Testis (tissue), 3 donors: ENCODE results near the gene GPC3. TPM values are rescaled to one million over a fixed set of nuclear protein-coding genes. Genes with fewer than 3 reads are reported as not detected.

ENCODE experiments used
- DNase-seq: peaks from one replicate; pipeline ENCODE4 v3.0.0-alpha.2; 2019
- H3K27ac ChIP-seq, 2 donors: fragments of 200-600 bp; sonication (generic); one replicate each; pipeline ENCODE4 v1.5.1; 2019
- H3K27me3 ChIP-seq: fragments of 200-600 bp; sonication (generic); one replicate; pipeline ENCODE4 v1.5.1; 2019
- H3K36me3 ChIP-seq: fragments of 200-600 bp; sonication (generic); one replicate; pipeline ENCODE4 v1.5.1; 2017; ENCODE audit warnings: low read depth; ENCODE audit errors: missing control alignments
- H3K4me1 ChIP-seq: fragments of 200-600 bp; sonication (generic); one replicate; pipeline ENCODE4 v1.5.1; 2019
- H3K4me3 ChIP-seq, 2 donors: fragments of 200-600 bp; sonication (generic); one replicate each; pipeline ENCODE4 v1.5.1; 2017 to 2019
- H3K9me3 ChIP-seq: fragments of 200-600 bp; sonication (generic); one replicate; pipeline ENCODE4 v1.5.1; 2017
- POLR2A ChIP-seq: fragments of 450-650 bp; IDR thresholded peaks from one replicate; pipeline ENCODE4 v1.6.1; 2017; ENCODE audit warnings: antibody characterized with exemption, mild to moderate bottlenecking, moderate library complexity
- WGBS, 2 donors: methylation state at CpG; one replicate each; pipeline ENCODE4 v1.1.5; 2018; 5-methylcytosine and 5-hydroxymethylcytosine counted together
- intact Hi-C: fragments of 100-400 bp; cut with DNase I; formaldehyde crosslinking; loops from one replicate; pipeline ENCODE4 v1.15.1; 2023; ENCODE audit warnings: low total_unique reads
- polyA plus RNA-seq: library from polyadenylated mRNA; stranded (reverse); fragments of 350-450 nt; fragmentation: Illumina TruSeq; extraction: RNeasy Lipid Tissue Mini Kit (QIAGEN cat#74804); gene quantifications from one replicate; pipeline ENCODE4 v1.2.3, GENCODE V29; 2014; ENCODE audit warnings: low read depth, low replicate concordance; ENCODE audit not compliant: insufficient read depth
- total RNA-seq, 2 donors: library from RNA; depleted of rRNA; stranded (reverse); fragments of >200 nt; gene quantifications; one replicate each; pipeline ENCODE4 v1.2.3, GENCODE V29; 2016
- TF ChIP-seq, protein P1 (sequence below), 3 experiments: fragments of 450-650 bp in 2 of 3; fragments of 200-600 bp in 1 of 3; sonication (generic) in 1 of 3; IDR thresholded peaks; one replicate each; pipeline ENCODE4 v1.5.1; 2016 to 2019; ENCODE audit warnings: antibody characterized with exemption in 3 of 3, mild to moderate bottlenecking in 2 of 3, moderate library complexity in 1 of 3

Gene GPC3
- total and polyA plus RNA-seq, 3 donors from 2014 or later: 4.9 to 12.9 (median 5.4) TPM

DNA sequence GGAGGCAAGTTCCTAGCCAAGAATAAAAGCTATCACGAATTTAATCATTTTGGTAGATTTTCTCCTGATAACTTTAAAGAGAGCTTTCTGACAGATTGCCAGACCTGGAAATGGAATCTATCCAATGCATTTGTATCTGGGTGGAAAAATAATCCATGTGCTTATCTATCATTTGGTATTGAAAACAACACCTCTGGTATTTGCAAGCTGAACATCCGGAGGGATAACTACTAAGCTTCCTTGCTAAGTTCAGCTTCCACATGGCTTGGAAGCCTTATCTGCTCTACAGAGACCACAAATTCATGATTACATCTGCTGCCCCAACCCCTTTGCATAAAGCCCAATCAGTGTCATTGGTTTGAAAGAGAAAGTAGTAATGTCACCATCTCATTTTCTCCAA, 230.7 kb downstream of the GPC3 start:
- intact Hi-C loops: no loop called here
- Histone ChIP-seq H3K27ac (no peak overlapping the region), H3K27me3 (no peaks in the 10 kb centered on the region), H3K36me3 (no peaks in the 10 kb centered on the region), H3K4me1 (no peaks in the 10 kb centered on the region), H3K4me3 (no peak overlapping the region), H3K9me3 (no peaks in the 10 kb centered on the region)
- 79 to 84% methylated on average over 2 of the region's 2 CpGs for WGBS, 2 donors
- no peak for DNase-seq
- no peak for TF ChIP-seq POLR2A
- TF ChIP-seq, protein P1, sequence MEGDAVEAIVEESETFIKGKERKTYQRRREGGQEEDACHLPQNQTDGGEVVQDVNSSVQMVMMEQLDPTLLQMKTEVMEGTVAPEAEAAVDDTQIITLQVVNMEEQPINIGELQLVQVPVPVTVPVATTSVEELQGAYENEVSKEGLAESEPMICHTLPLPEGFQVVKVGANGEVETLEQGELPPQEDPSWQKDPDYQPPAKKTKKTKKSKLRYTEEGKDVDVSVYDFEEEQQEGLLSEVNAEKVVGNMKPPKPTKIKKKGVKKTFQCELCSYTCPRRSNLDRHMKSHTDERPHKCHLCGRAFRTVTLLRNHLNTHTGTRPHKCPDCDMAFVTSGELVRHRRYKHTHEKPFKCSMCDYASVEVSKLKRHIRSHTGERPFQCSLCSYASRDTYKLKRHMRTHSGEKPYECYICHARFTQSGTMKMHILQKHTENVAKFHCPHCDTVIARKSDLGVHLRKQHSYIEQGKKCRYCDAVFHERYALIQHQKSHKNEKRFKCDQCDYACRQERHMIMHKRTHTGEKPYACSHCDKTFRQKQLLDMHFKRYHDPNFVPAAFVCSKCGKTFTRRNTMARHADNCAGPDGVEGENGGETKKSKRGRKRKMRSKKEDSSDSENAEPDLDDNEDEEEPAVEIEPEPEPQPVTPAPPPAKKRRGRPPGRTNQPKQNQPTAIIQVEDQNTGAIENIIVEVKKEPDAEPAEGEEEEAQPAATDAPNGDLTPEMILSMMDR (IDR thresholded peaks at IDR 0.05): no peak

DNA sequence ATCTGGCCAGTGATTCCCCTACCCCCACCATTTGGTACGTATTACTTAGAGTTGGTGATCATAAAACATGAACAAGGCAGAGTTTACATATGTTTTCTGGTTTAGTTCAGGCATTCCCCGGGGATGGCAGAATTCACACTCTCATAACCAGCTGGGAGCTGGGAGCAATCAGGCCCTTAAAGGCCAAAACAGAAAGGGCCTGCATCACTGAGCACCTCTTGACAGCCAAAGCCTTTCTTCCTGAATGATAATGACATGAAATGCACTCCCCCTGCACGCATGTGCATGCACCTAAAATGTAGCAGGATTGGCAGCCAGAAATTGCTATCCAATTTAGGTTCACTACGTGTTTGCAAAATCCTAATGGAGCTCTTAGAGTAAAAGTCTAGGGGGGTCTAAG, 235.4 kb downstream of the GPC3 start:
- no peaks in the 10 kb centered on the region for H3K27me3 ChIP-seq
- no peak overlapping the region for H3K4me3 ChIP-seq
- TF ChIP-seq, protein P1 (IDR thresholded peaks at IDR 0.05): no peak
- no peak for TF ChIP-seq POLR2A
- no peak overlapping the region for H3K27ac ChIP-seq
- H3K9me3 ChIP-seq: no peaks in the 10 kb centered on the region
- DNase-seq: no peak
- WGBS, 2 donors: 66 to 79% methylated on average over 3 to 4 of the region's 4 CpGs
- no peaks in the 10 kb centered on the region for H3K36me3 ChIP-seq
- no peaks in the 10 kb centered on the region for H3K4me1 ChIP-seq
- intact Hi-C loops: no loop called here

DNA sequence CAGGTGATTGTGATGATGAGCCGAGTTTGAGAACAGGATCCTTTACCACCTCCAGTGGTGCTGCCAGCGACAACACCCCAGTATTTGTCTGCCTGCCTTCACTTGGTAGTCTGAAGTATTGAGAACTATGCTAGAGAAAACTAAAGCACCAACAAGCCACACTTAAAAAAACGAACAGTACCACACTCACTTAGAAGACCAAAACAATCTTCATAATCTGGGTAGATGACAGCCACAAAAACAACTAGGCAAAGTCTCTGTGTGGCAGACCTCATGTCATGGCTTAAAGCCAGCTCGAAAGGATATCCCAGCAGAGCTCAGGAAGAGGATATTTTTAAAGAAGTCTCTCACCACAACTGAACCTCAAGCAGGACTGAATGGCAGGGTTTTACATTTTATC, 236.0 kb downstream of the GPC3 start:
- no peaks in the 10 kb centered on the region for H3K27me3 ChIP-seq
- no peak for DNase-seq
- no peaks in the 10 kb centered on the region for H3K9me3 ChIP-seq
- no peak for TF ChIP-seq POLR2A
- TF ChIP-seq, protein P1 (IDR thresholded peaks at IDR 0.05): no peak
- intact Hi-C loops: no loop called here
- 45 to 74% methylated on average over 2 to 4 of the region's 4 CpGs for WGBS, 2 donors
- no peaks in the 10 kb centered on the region for H3K4me1 ChIP-seq
- H3K4me3 ChIP-seq: no peak overlapping the region
- H3K36me3 ChIP-seq: no peaks in the 10 kb centered on the region
- H3K27ac ChIP-seq: no peak overlapping the region

DNA sequence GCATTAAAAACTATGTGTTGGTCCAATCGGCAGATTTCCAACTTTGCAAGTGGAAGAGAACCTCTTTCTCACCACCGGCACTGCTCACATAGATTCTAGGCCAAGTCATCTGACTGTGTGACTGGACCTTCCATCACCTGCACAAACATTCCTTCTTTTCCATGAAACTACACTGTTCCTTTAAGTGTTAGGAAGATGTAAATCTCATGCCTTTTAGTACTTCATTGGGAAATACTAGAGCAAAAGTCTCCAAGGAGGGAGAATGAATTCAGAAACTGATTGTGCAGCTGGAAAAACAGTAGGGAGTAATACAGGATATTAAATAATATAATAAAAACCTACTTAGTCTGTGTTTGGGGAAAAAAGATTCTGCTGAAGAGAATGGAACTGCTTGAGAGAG, 238.2 kb downstream of the GPC3 start:
- 14 to 34% methylated on average over 1 to 2 of the region's 2 CpGs for WGBS, 2 donors
- intact Hi-C loops: no loop called here
- Histone ChIP-seq H3K27me3 (no peaks in the 10 kb centered on the region), H3K4me3 (no peak overlapping the region), H3K36me3 (no peaks in the 10 kb centered on the region), H3K9me3 (no peaks in the 10 kb centered on the region), H3K27ac (no peak overlapping the region), H3K4me1 (no peaks in the 10 kb centered on the region)
- TF ChIP-seq POLR2A: no peak
- TF ChIP-seq, protein P1 (IDR thresholded peaks at IDR 0.05): no peak
- no peak for DNase-seq

DNA sequence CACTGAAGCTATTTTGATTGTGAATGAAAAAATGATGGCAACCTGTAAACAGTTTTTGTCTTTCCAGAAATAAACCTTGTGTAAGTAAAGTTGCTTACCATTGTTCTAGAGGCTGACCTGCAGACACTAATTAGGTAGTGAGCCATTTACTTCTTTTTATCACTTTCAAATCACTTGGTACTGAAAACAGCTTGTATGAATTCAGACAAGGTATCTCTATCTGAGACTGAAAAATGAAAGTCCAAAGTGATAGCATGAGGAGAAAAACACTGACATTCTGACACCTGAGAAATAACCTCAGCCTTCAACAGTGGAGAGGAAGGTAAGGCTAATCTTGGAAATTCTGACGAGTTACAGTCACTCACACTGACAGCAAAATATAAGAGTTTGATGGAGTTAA, 238.8 kb downstream of the GPC3 start:
- Histone ChIP-seq H3K4me1 (no peaks in the 10 kb centered on the region), H3K4me3 (no peak overlapping the region), H3K27ac (no peak overlapping the region), H3K36me3 (no peaks in the 10 kb centered on the region), H3K9me3 (no peaks in the 10 kb centered on the region), H3K27me3 (no peaks in the 10 kb centered on the region)
- intact Hi-C loops: no loop called here
- 52 to 60% methylated on average over 1 of the region's 1 CpG for WGBS, 2 donors
- no peak for DNase-seq
- no peak for TF ChIP-seq POLR2A
- TF ChIP-seq, protein P1 (IDR thresholded peaks at IDR 0.05): no peak
